Liver (tissue), 3 donors: ENCODE results near the gene NXN.

Experiments used
- ATF3 ChIP-seq: IDR thresholded peaks from 2 replicates; pipeline ENCODE4 v1.6.1; 2016; ENCODE audit warnings: antibody characterized with exemption
- EGR1 ChIP-seq, 2 donors: IDR thresholded peaks; 2 replicates each; pipeline ENCODE4 v1.6.1; 2016 to 2018; ENCODE audit warnings: antibody characterized with exemption in 2 of 2, low read depth in 2 of 2
- FOXA1 ChIP-seq: IDR thresholded peaks from 2 replicates; pipeline ENCODE4 v1.6.1; 2016; ENCODE audit warnings: antibody characterized with exemption
- GABPA ChIP-seq, 2 donors: IDR thresholded peaks in 1 of 2; conservative IDR thresholded peaks in 1 of 2; 2 replicates each; pipeline ENCODE4 v1.6.1; 2016; ENCODE audit warnings: antibody characterized with exemption in 2 of 2, mild to moderate bottlenecking in 1 of 2, moderate library complexity in 1 of 2
- HNF4A ChIP-seq, 2 donors: conservative IDR thresholded peaks; 2 replicates each; pipeline ENCODE4 v1.6.1; 2016; ENCODE audit warnings: antibody characterized with exemption in 2 of 2, mild to moderate bottlenecking in 2 of 2
- JUND ChIP-seq, 2 donors: IDR thresholded peaks; 2 replicates each; pipeline ENCODE4 v1.6.1; 2016; ENCODE audit warnings: antibody characterized with exemption in 2 of 2
- MAX ChIP-seq: IDR thresholded peaks from 2 replicates; pipeline ENCODE4 v1.6.1; 2016; ENCODE audit warnings: antibody characterized with exemption
- NR2F2 ChIP-seq: IDR thresholded peaks from 2 replicates; pipeline ENCODE4 v1.6.1; 2016; ENCODE audit warnings: antibody characterized with exemption
- RAD21 ChIP-seq, 2 donors: IDR thresholded peaks; 2 replicates each; pipeline ENCODE4 v1.6.1; 2016; ENCODE audit warnings: antibody characterized with exemption in 2 of 2, mild to moderate bottlenecking in 2 of 2
- REST ChIP-seq: IDR thresholded peaks from 2 replicates; pipeline ENCODE4 v1.6.1; 2016; ENCODE audit warnings: antibody characterized with exemption, mild to moderate bottlenecking
- TAF1 ChIP-seq: conservative IDR thresholded peaks from 2 replicates; pipeline ENCODE4 v1.6.1; 2016; ENCODE audit warnings: antibody characterized with exemption, mild to moderate bottlenecking
- YY1 ChIP-seq: IDR thresholded peaks from 2 replicates; pipeline ENCODE4 v1.6.1; 2016; ENCODE audit warnings: antibody characterized with exemption, mild to moderate bottlenecking
- TF ChIP-seq, protein P1 (sequence below): fragments of 150-350 bp; IDR thresholded peaks from 2 replicates; pipeline ENCODE4 v1.5.1; 2017; ENCODE audit warnings: improper control_type of control experiment, low read depth, low read length; ENCODE audit not compliant: missing input control
- TF ChIP-seq, protein P2 (sequence below): IDR thresholded peaks from 2 replicates; pipeline ENCODE4 v1.6.1; 2016; ENCODE audit warnings: antibody characterized with exemption
- donor health status: healthy.
- donor health status: healthy.

GRCh38 chr17:1021147-1021546 lies 41.6 kb upstream of the NXN start:
- TF ChIP-seq RAD21 (IDR thresholded peaks at IDR 0.05) (no peak), TAF1 (no peak), MAX (no peak), REST (no peak), JUND (IDR thresholded peaks at IDR 0.05) (no peak), NR2F2 (no peak), YY1 (no peak), GABPA (IDR thresholded peaks at IDR 0.05 in 1 of 2, conservative IDR thresholded peaks at IDR 0.05 in 1 of 2) (no peak), EGR1 (IDR thresholded peaks at IDR 0.05; ENCODE audit: low read depth in 2 of 2) (no peak), ATF3 (no peak), HNF4A (conservative IDR thresholded peaks at IDR 0.05) (no peak), FOXA1 (no peak)
- TF ChIP-seq, protein P1, sequence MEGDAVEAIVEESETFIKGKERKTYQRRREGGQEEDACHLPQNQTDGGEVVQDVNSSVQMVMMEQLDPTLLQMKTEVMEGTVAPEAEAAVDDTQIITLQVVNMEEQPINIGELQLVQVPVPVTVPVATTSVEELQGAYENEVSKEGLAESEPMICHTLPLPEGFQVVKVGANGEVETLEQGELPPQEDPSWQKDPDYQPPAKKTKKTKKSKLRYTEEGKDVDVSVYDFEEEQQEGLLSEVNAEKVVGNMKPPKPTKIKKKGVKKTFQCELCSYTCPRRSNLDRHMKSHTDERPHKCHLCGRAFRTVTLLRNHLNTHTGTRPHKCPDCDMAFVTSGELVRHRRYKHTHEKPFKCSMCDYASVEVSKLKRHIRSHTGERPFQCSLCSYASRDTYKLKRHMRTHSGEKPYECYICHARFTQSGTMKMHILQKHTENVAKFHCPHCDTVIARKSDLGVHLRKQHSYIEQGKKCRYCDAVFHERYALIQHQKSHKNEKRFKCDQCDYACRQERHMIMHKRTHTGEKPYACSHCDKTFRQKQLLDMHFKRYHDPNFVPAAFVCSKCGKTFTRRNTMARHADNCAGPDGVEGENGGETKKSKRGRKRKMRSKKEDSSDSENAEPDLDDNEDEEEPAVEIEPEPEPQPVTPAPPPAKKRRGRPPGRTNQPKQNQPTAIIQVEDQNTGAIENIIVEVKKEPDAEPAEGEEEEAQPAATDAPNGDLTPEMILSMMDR = no peak
- TF ChIP-seq, protein P2, sequence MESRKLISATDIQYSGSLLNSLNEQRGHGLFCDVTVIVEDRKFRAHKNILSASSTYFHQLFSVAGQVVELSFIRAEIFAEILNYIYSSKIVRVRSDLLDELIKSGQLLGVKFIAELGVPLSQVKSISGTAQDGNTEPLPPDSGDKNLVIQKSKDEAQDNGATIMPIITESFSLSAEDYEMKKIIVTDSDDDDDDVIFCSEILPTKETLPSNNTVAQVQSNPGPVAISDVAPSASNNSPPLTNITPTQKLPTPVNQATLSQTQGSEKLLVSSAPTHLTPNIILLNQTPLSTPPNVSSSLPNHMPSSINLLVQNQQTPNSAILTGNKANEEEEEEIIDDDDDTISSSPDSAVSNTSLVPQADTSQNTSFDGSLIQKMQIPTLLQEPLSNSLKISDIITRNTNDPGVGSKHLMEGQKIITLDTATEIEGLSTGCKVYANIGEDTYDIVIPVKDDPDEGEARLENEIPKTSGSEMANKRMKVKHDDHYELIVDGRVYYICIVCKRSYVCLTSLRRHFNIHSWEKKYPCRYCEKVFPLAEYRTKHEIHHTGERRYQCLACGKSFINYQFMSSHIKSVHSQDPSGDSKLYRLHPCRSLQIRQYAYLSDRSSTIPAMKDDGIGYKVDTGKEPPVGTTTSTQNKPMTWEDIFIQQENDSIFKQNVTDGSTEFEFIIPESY = no peak
